Parathyroid adenoma (tissue), 2 donors: ENCODE results near the gene PPP1R10.
"Not testable (repeated sequence)": the region's sequence is repeated elsewhere in the genome, so short reads cannot be mapped to it uniquely, and the experiment has no call there.

Source experiments
- H2AFZ ChIP-seq: fragments of 300-600 bp; sonication (generic); one replicate; pipeline ENCODE4 v1.7.0; 2017; ENCODE audit warnings: antibody characterized with exemption, mild to moderate bottlenecking
- H3K27ac ChIP-seq: fragments of 300-600 bp; sonication (generic); one replicate; pipeline ENCODE4 v1.7.0; 2017
- H3K27me3 ChIP-seq: fragments of 300-600 bp; sonication (generic); one replicate; pipeline ENCODE4 v1.7.0; 2017; ENCODE audit warnings: low read length; ENCODE audit not compliant: control insufficient read depth, insufficient read depth
- H3K36me3 ChIP-seq: fragments of 300-600 bp; sonication (generic); one replicate; pipeline ENCODE4 v1.7.0; 2017; ENCODE audit warnings: low read length; ENCODE audit not compliant: control insufficient read depth, insufficient read depth
- H3K4me1 ChIP-seq: fragments of 300-600 bp; sonication (generic); one replicate; pipeline ENCODE4 v1.7.0; 2017; ENCODE audit warnings: control low read depth
- H3K4me2 ChIP-seq: fragments of 300-600 bp; sonication (generic); one replicate; pipeline ENCODE4 v1.7.0; 2017; ENCODE audit warnings: low read length
- H3K4me3 ChIP-seq: fragments of 300-600 bp; sonication (generic); one replicate; pipeline ENCODE4 v1.7.0; 2017; ENCODE audit warnings: low read depth, low read length
- H3K79me2 ChIP-seq: fragments of 300-600 bp; sonication (generic); one replicate; pipeline ENCODE4 v1.7.0; 2017; ENCODE audit warnings: control low read depth
- H3K9ac ChIP-seq: fragments of 300-600 bp; sonication (generic); one replicate; pipeline ENCODE4 v1.7.0; 2017; ENCODE audit warnings: mild to moderate bottlenecking
- H3K9me3 ChIP-seq: fragments of 300-600 bp; sonication (generic); one replicate; pipeline ENCODE4 v1.7.0; 2017; ENCODE audit warnings: low read length; ENCODE audit not compliant: control insufficient read depth
- TF ChIP-seq, protein P1 (sequence below): fragments of 300-600 bp; sonication (generic); IDR thresholded peaks from one replicate; pipeline ENCODE4 v1.7.0; 2017; ENCODE audit warnings: antibody characterized with exemption, mild to moderate bottlenecking
- donor health status: primary hyperparathyroidism.

The PPP1R10 gene

DNA sequence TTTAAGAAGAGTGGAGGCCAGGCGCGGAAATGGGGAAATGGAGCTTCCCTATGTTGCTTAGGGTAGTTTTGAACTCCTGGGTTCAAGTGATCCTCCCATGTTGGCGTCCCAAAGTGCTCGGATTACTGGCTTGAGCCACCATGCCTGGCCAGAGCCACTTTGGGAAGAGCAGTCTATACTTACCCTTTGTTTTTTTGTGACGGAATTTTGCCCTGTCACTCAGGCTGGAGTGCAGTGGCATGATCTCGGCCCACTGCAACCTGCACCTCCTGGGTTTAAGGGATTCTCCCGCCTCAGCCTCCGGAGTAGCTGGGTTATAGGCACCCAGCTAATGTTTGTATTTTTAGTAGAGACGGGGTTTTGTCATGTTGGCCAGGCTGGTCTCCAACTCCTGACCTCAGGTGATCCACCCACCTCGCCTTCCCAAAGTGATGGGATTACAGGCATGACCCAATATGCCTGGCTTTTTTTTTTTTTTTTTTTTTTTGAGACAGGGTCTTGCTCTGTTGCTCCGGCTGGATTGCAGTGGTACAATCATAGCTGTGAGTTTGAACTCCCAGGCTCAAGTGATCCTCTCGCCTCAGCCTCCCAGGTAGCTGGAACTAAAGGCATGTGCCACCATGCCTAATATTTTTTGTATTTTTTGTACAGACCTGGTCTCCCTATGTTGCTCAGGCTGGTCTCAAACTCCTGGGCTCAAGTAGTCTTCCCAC, 18.0 kb downstream of the PPP1R10 start:
- Histone ChIP-seq H2AFZ (no peak overlapping the region), H3K36me3 (no peaks in the 10 kb centered on the region), H3K9me3 (no peaks in the 10 kb centered on the region)

DNA sequence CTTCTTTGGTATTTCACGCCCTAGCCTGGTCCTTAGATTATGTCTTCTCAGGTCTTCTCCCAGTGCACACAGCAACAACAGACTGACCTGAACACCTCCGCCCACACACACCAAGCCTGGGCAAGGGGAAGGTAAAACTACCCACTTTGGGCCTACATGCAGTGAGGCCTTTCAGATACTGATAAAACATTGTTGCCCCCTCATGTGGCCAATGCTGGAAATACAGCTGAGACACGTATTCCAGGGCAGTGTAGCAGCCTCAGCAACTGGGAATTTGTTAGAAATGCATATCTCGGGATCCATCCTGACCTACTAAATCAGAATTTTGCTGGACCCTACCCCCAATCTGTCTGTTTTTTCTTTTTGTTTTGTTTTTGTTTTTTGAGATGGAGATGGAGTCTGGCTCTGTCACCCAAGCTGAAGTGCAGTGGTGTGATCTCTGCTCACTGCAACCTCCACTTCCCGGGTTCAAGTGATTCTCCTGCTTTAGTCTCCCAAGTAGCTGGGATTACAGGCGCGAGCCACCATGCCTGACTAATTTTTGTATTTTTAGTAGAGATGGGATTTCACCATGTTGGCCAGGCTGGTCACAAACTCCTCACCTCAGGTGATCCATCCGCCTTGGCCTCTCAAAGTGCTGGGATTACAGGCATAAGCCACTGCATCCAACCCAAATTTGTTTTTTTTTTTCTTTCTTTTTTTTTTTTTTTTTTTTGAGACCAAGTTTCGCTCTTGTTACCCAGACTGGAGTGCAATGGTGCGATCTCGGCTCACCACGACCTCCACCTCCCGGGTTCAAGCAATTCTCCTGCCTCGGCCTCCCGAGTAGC, 19.5 kb downstream of the PPP1R10 start:
- H3K4me1 ChIP-seq, H3K36me3 ChIP-seq, H3K9ac ChIP-seq, H3K79me2 ChIP-seq, H3K4me3 ChIP-seq, H3K27me3 ChIP-seq, H3K4me2 ChIP-seq, H3K9me3 ChIP-seq: not testable (repeated sequence)
- TF ChIP-seq, protein P1, sequence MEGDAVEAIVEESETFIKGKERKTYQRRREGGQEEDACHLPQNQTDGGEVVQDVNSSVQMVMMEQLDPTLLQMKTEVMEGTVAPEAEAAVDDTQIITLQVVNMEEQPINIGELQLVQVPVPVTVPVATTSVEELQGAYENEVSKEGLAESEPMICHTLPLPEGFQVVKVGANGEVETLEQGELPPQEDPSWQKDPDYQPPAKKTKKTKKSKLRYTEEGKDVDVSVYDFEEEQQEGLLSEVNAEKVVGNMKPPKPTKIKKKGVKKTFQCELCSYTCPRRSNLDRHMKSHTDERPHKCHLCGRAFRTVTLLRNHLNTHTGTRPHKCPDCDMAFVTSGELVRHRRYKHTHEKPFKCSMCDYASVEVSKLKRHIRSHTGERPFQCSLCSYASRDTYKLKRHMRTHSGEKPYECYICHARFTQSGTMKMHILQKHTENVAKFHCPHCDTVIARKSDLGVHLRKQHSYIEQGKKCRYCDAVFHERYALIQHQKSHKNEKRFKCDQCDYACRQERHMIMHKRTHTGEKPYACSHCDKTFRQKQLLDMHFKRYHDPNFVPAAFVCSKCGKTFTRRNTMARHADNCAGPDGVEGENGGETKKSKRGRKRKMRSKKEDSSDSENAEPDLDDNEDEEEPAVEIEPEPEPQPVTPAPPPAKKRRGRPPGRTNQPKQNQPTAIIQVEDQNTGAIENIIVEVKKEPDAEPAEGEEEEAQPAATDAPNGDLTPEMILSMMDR = peak; percentile 82
- Histone ChIP-seq H3K27ac (peak overlapping the region; percentile 9), H2AFZ (peak overlapping the region; percentile 29)

More for the DNA sequence above, 18.0 kb downstream of the PPP1R10 start:
- TF ChIP-seq, protein P1 = no peak
- Histone ChIP-seq H3K4me2 (no peak overlapping the region), H3K27me3 (no peaks in the 10 kb centered on the region), H3K79me2 (no peaks in the 10 kb centered on the region), H3K9ac (no peak overlapping the region), H3K4me1 (peaks cover 4% of the 10 kb centered on the region), H3K27ac (no peak overlapping the region), H3K4me3 (no peak overlapping the region)

DNA sequence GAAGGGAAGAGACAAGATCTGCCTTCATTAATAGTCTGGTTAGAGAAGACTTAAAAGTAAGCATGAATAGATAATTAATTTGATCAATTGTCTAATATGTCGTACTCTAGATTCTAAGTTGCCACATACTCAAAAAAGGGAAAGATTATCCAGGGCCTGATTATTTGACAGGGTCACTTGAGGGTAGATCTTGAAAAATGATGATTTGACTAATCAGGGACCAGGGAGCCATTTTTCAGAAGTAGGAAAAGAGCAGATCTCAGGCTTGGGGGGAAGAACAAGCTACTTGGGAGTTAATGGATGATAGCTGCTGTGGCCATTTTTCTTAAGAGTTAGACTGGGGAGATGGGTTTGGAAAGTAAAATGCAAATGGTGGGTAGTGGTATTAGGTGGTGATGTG, 24.8 kb downstream of the PPP1R10 start:
- H2AFZ ChIP-seq = no peak overlapping the region
- peaks cover 2% of the 10 kb centered on the region for H3K4me1 ChIP-seq
- TF ChIP-seq, protein P1 = no peak
- no peak overlapping the region for H3K9ac ChIP-seq
- H3K36me3 ChIP-seq = no peaks in the 10 kb centered on the region
- no peaks in the 10 kb centered on the region for H3K9me3 ChIP-seq
- no peaks in the 10 kb centered on the region for H3K79me2 ChIP-seq
- H3K27me3 ChIP-seq = no peaks in the 10 kb centered on the region
- no peak overlapping the region for H3K4me3 ChIP-seq
- H3K27ac ChIP-seq = no peak overlapping the region
- H3K4me2 ChIP-seq = no peak overlapping the region

DNA sequence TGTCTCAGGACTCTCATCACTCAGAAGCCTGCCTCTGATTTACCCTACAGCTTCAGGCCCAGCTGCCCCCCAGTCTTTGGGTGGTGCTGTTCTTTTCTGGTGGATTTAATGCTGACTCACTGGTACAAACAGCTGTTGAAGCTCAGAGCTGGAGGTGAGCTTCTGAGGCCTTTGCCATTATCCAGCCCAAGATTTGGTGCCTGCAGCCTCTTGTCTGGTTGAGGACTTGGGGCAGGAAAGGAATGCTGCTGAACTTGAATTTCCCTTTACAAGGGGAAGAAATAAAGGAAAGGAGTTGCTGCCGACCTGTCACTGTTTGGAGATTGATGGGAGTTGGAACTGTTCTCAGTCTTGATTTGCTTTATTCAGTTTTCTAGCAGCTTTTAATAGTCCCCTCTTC, 26.0 kb downstream of the PPP1R10 start:
- H3K27ac ChIP-seq = no peak overlapping the region
- H3K36me3 ChIP-seq = no peaks in the 10 kb centered on the region
- no peaks in the 10 kb centered on the region for H3K4me1 ChIP-seq
- no peaks in the 10 kb centered on the region for H3K27me3 ChIP-seq
- no peak overlapping the region for H2AFZ ChIP-seq
- H3K4me2 ChIP-seq = peak overlapping the region; percentile 13
- TF ChIP-seq, protein P1 = no peak
- no peaks in the 10 kb centered on the region for H3K79me2 ChIP-seq
- no peak overlapping the region for H3K4me3 ChIP-seq
- no peak overlapping the region for H3K9ac ChIP-seq
- no peaks in the 10 kb centered on the region for H3K9me3 ChIP-seq
